ENCODE results near the gene MRPL37.
"Not testable (repeated sequence)": the region's sequence is repeated elsewhere in the genome, so short reads cannot be mapped to it uniquely, and the experiment has no call there.

The MRPL37 gene

GRCh38 chr1:54220004-54220811, 20.2 kb downstream of the MRPL37 start:
- DNase-seq = no peak

GRCh38 chr1:54221113-54221834, 21.3 kb downstream of the MRPL37 start:
- DNase-seq = no peak

GRCh38 chr1:54221867-54222484, 22.0 kb downstream of the MRPL37 start:
- DNase-seq = no peak

GRCh38 chr1:54222711-54223110, 22.7 kb downstream of the MRPL37 start:
- DNase-seq = no peak

GRCh38 chr1:54223441-54224202, 23.7 kb downstream of the MRPL37 start:
- DNase-seq = no peak

- DNase-seq = no peak
Measured at GRCh38 chr1:54224233-54224632, 24.3 kb downstream of the MRPL37 start.

GRCh38 chr1:54225378-54225777, 25.4 kb downstream of the MRPL37 start:
- no peak for DNase-seq

GRCh38 chr1:54225986-54226559, 26.1 kb downstream of the MRPL37 start:
- DNase-seq = no peak

- no peak for DNase-seq
Measured at GRCh38 chr1:54227091-54227602, 27.2 kb downstream of the MRPL37 start.

- DNase-seq = no peak
Measured at GRCh38 chr1:54227891-54228310, 27.9 kb downstream of the MRPL37 start.

GRCh38 chr1:54228638-54229079, 28.7 kb downstream of the MRPL37 start:
- DNase-seq = no peak

GRCh38 chr1:54229281-54229891, 29.4 kb downstream of the MRPL37 start:
- DNase-seq = no peak

- DNase-seq = no peak
Measured at GRCh38 chr1:54230507-54231339, 30.8 kb downstream of the MRPL37 start.

- DNase-seq = not testable (repeated sequence)
Measured at GRCh38 chr1:54233196-54233595, 33.2 kb downstream of the MRPL37 start.

- DNase-seq = no peak
Measured at GRCh38 chr1:54234284-54234683, 34.3 kb downstream of the MRPL37 start.

- DNase-seq = no peak
Measured at GRCh38 chr1:54237586-54237985, 37.6 kb downstream of the MRPL37 start.

- DNase-seq = no peak
Measured at GRCh38 chr1:54238353-54239034, 38.5 kb downstream of the MRPL37 start.

GRCh38 chr1:54239035-54239383, 39.0 kb downstream of the MRPL37 start:
- no peak for DNase-seq

- no peak for DNase-seq
Measured at GRCh38 chr1:54239631-54240031, 39.7 kb downstream of the MRPL37 start.

GRCh38 chr1:54240741-54241335, 40.9 kb downstream of the MRPL37 start:
- DNase-seq = no peak
